Neuronal stem cell (in vitro differentiated cells): ENCODE measurements around the gene PISD.

Experiments
- DNase-seq: peaks from one replicate; pipeline ENCODE4 v3.0.0-alpha.2; 2013; ENCODE audit warnings: low spot score
- H2AFZ ChIP-seq: one replicate; pipeline ENCODE4 v1.6.1; 2013; ENCODE audit warnings: mild to moderate bottlenecking, low read length, inconsistent platforms
- H2AK5ac ChIP-seq: 2 replicates; pipeline ENCODE4 v1.6.1; 2013; ENCODE audit warnings: low read depth, mild to moderate bottlenecking, inconsistent platforms, low read length, moderate library complexity, mixed read lengths
- H2BK120ac ChIP-seq: 2 replicates; pipeline ENCODE4 v1.6.1; 2013; ENCODE audit warnings: low read depth, mild to moderate bottlenecking, inconsistent platforms, low read length, moderate library complexity, mixed read lengths
- H2BK12ac ChIP-seq: one replicate; pipeline ENCODE4 v1.6.1; 2013; ENCODE audit warnings: low read length, inconsistent platforms
- H2BK15ac ChIP-seq: 2 replicates; pipeline ENCODE4 v1.6.1; 2013; ENCODE audit warnings: mild to moderate bottlenecking, low read length, inconsistent platforms, mixed read lengths
- H2BK5ac ChIP-seq: one replicate; pipeline ENCODE4 v1.6.1; 2013; ENCODE audit warnings: inconsistent platforms, mild to moderate bottlenecking, low read length, moderate library complexity
- H3K14ac ChIP-seq: one replicate; pipeline ENCODE4 v1.6.1; 2013; ENCODE audit warnings: low read length, inconsistent platforms
- H3K18ac ChIP-seq: 2 replicates; pipeline ENCODE4 v1.6.1; 2013; ENCODE audit warnings: low read length, inconsistent platforms
- H3K23ac ChIP-seq: 2 replicates; pipeline ENCODE4 v1.6.1; 2013; ENCODE audit warnings: low read depth, mild to moderate bottlenecking, mixed read lengths, low read length, inconsistent platforms; ENCODE audit not compliant: poor library complexity
- H3K27ac ChIP-seq: replicated peaks from 3 replicates; pipeline ENCODE4 v1.5.1; 2013; ENCODE audit warnings: low read length, inconsistent platforms
- H3K27me3 ChIP-seq, 3 experiments: 2 replicates each; pipeline ENCODE4 v1.6.1; 2013; ENCODE audit warnings: low read length in 3 of 3, mild to moderate bottlenecking in 2 of 3, inconsistent platforms in 1 of 3, low read depth in 1 of 3, mixed read lengths in 1 of 3, moderate library complexity in 1 of 3; ENCODE audit not compliant: control insufficient read depth in 3 of 3, insufficient read depth in 3 of 3
- H3K36me3 ChIP-seq, 2 donors: replicated peaks in 1 of 2; 2 replicates each; pipeline ENCODE4 v1.6.1; 2013; ENCODE audit warnings: low read length in 2 of 2; ENCODE audit not compliant: control insufficient read depth in 2 of 2, insufficient read depth in 2 of 2
- H3K4ac ChIP-seq: 2 replicates; pipeline ENCODE4 v1.6.1; 2013; ENCODE audit warnings: inconsistent platforms, mild to moderate bottlenecking, low read length, moderate library complexity
- H3K4me1 ChIP-seq, 2 donors: 1 replicate in 1 of 2; 2 replicates in 1 of 2; pipeline ENCODE4 v1.6.1; 2013; ENCODE audit warnings: low read length in 2 of 2, low read depth in 1 of 2; ENCODE audit not compliant: control insufficient read depth in 2 of 2, insufficient read depth in 1 of 2
- H3K4me2 ChIP-seq: one replicate; pipeline ENCODE4 v1.6.1; 2013; ENCODE audit warnings: mild to moderate bottlenecking, low read length, inconsistent platforms; ENCODE audit not compliant: insufficient read depth, poor library complexity, severe bottlenecking
- H3K4me3 ChIP-seq, 2 donors: 2 replicates each; pipeline ENCODE4 v1.5.1; 2013; ENCODE audit warnings: low read length in 2 of 2, mild to moderate bottlenecking in 2 of 2, inconsistent platforms in 1 of 2, moderate library complexity in 1 of 2
- H3K79me1 ChIP-seq: one replicate; pipeline ENCODE4 v1.6.1; 2013; ENCODE audit warnings: low read depth, mild to moderate bottlenecking, inconsistent platforms, low read length, moderate library complexity
- H3K9ac ChIP-seq: one replicate; pipeline ENCODE4 v1.6.1; 2013; ENCODE audit warnings: mild to moderate bottlenecking, low read depth, low read length, inconsistent platforms; ENCODE audit not compliant: poor library complexity
- H3K9me3 ChIP-seq, 2 donors: replicated peaks in 1 of 2; 2 replicates each; pipeline versions ENCODE3 to v1.6.1; 2013; ENCODE audit warnings: low read length in 2 of 2, mild to moderate bottlenecking in 2 of 2, inconsistent platforms in 1 of 2, low read depth in 1 of 2, mixed read lengths in 1 of 2, moderate library complexity in 1 of 2; ENCODE audit not compliant: control insufficient read depth in 2 of 2, insufficient read depth in 1 of 2
- H4K8ac ChIP-seq: one replicate; pipeline ENCODE4 v1.6.1; 2013; ENCODE audit warnings: low read depth, mild to moderate bottlenecking, inconsistent platforms, low read length, moderate library complexity
- H4K91ac ChIP-seq: one replicate; pipeline ENCODE4 v1.6.1; 2013; ENCODE audit warnings: low read length, low read depth, mild to moderate bottlenecking, inconsistent platforms; ENCODE audit not compliant: poor library complexity
- WGBS, 2 donors: extraction: QIAGEN DNeasy Blood & Tissue Kit; methylation state at CpG; one replicate each; pipeline ENCODE4 v1.1.7; 2013; ENCODE audit warnings: missing lambda C conversion rate in 2 of 2, mixed read lengths in 1 of 2; ENCODE audit not compliant: insufficient read length in 2 of 2, insufficient replicate concordance in 1 of 2; ENCODE audit errors: extremely low coverage in 2 of 2; 5-methylcytosine and 5-hydroxymethylcytosine counted together

The PISD gene

GRCh38 chr22:31637891-31638618, 24.0 kb downstream of the PISD start:
- Histone ChIP-seq H4K91ac (no peak overlapping the region), H4K8ac (no peak overlapping the region), H2BK120ac (no peak overlapping the region), H3K4me3 (no peak overlapping the region), H3K18ac (peak overlapping the region; percentile 45), H2BK5ac (no peak overlapping the region), H3K9ac (no peak overlapping the region), H3K23ac (no peak overlapping the region), H3K14ac (no peak overlapping the region), H3K4me1 (no peaks in the 10 kb centered on the region), H3K36me3 (peaks cover 2 to 11% of the 10 kb centered on the region in 2 donors), H3K27me3 (no peaks in the 10 kb centered on the region), H2AFZ (no peak overlapping the region), H3K79me1 (peaks cover 6% of the 10 kb centered on the region), H3K9me3 (no peaks in the 10 kb centered on the region), H2BK15ac (no peak overlapping the region), H2BK12ac (no peak overlapping the region), H3K4ac (no peak overlapping the region), H3K4me2 (no peak overlapping the region), H2AK5ac (no peak overlapping the region), H3K27ac (no peak overlapping the region)
- no peak for DNase-seq
- WGBS, 2 donors, result no CpG with 5 or more reads among the region's 15 CpGs

DNA sequence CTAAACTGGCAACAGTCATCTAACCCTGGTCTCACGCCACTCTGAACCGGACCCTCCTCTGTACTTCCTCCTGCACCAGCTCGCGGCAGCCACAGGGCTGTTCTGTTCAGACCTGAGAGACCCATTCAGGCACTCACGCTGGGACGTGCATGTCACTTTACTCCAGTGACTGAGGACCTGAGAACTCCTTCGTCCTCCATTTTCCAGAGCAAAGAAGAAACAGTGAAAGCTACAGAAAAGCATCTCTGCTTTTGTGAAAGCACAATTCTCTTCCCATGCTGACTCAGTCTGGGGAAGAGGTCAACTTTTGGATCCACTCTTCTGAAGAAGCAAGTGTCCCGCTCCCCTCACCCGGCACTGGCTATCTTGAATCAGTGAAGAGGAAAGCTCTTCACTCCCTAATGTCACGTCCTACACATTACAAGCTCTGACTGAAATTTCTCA, 24.5 kb downstream of the PISD start:
- Histone ChIP-seq H3K4me3 (no peak overlapping the region), H3K27me3 (no peaks in the 10 kb centered on the region), H2BK5ac (no peak overlapping the region), H3K79me1 (peaks cover 6% of the 10 kb centered on the region), H4K8ac (no peak overlapping the region), H3K9me3 (no peaks in the 10 kb centered on the region), H2AK5ac (no peak overlapping the region), H3K4ac (no peak overlapping the region), H2BK120ac (no peak overlapping the region), H3K9ac (no peak overlapping the region), H4K91ac (no peak overlapping the region), H3K36me3 (peaks cover 3 to 9% of the 10 kb centered on the region in 2 donors), H3K18ac (no peak overlapping the region), H3K23ac (no peak overlapping the region), H2BK15ac (no peak overlapping the region), H3K4me2 (no peak overlapping the region), H2AFZ (no peak overlapping the region), H3K14ac (no peak overlapping the region), H3K4me1 (no peaks in the 10 kb centered on the region), H2BK12ac (no peak overlapping the region), H3K27ac (no peak overlapping the region)
- whole genome bisulfite sequencing, 2 donors, result no CpG with 5 or more reads among the region's 10 CpGs
- DNase-seq, result no peak

GRCh38 chr22:31635638-31636306, 26.2 kb downstream of the PISD start:
- no peak overlapping the region for H3K9ac ChIP-seq
- H2BK15ac ChIP-seq, result no peak overlapping the region
- H2AFZ ChIP-seq, result no peak overlapping the region
- peak overlapping the region; percentile 82 for H3K23ac ChIP-seq
- WGBS, 2 donors, result no CpG with 5 or more reads among the region's 13 CpGs
- H2BK5ac ChIP-seq, result no peak overlapping the region
- peaks cover 7% of the 10 kb centered on the region in 2 donors for H3K4me1 ChIP-seq
- no peak overlapping the region for H3K4ac ChIP-seq
- no peak overlapping the region for H4K8ac ChIP-seq
- no peak overlapping the region for H2BK12ac ChIP-seq
- no peak overlapping the region for H2BK120ac ChIP-seq
- no peak overlapping the region for H2AK5ac ChIP-seq
- peaks cover 0 to 5% of the 10 kb centered on the region in 2 donors for H3K36me3 ChIP-seq
- H3K79me1 ChIP-seq, result peaks cover 12% of the 10 kb centered on the region
- H4K91ac ChIP-seq, result no peak overlapping the region
- H3K9me3 ChIP-seq, result no peaks in the 10 kb centered on the region
- DNase-seq, result no peak
- H3K14ac ChIP-seq, result no peak overlapping the region
- no peak overlapping the region for H3K4me3 ChIP-seq
- no peaks in the 10 kb centered on the region for H3K27me3 ChIP-seq
- no peak overlapping the region for H3K27ac ChIP-seq
- H3K4me2 ChIP-seq, result no peak overlapping the region
- no peak overlapping the region for H3K18ac ChIP-seq

- Histone ChIP-seq H4K91ac (peak overlapping the region; percentile 56), H3K4ac (no peak overlapping the region), H3K27me3 (no peaks in the 10 kb centered on the region), H3K79me1 (peaks cover 26% of the 10 kb centered on the region), H2BK15ac (no peak overlapping the region), H2BK120ac (no peak overlapping the region), H3K9me3 (no peaks in the 10 kb centered on the region), H3K4me3 (peak overlapping the region; percentile 69 to 75), H2AK5ac (no peak overlapping the region), H3K9ac (peak overlapping the region; percentile 92), H2AFZ (no peak overlapping the region), H4K8ac (no peak overlapping the region), H3K18ac (peak overlapping the region; percentile 27), H3K4me2 (peak overlapping the region; percentile 94), H3K4me1 (peaks cover 11 to 16% of the 10 kb centered on the region in 2 donors), H3K27ac (no peak overlapping the region), H3K23ac (no peak overlapping the region), H2BK12ac (no peak overlapping the region), H2BK5ac (no peak overlapping the region), H3K36me3 (peaks cover 6 to 12% of the 10 kb centered on the region in 2 donors), H3K14ac (no peak overlapping the region)
- no CpG with 5 or more reads among the region's 9 CpGs for WGBS, 2 donors
- DNase-seq, result no peak
These were observed 30.6 kb downstream of the PISD start for GRCh38 chr22:31631436-31631835.
